ENCODE results near the gene TCFL5.

The TCFL5 gene

DNA sequence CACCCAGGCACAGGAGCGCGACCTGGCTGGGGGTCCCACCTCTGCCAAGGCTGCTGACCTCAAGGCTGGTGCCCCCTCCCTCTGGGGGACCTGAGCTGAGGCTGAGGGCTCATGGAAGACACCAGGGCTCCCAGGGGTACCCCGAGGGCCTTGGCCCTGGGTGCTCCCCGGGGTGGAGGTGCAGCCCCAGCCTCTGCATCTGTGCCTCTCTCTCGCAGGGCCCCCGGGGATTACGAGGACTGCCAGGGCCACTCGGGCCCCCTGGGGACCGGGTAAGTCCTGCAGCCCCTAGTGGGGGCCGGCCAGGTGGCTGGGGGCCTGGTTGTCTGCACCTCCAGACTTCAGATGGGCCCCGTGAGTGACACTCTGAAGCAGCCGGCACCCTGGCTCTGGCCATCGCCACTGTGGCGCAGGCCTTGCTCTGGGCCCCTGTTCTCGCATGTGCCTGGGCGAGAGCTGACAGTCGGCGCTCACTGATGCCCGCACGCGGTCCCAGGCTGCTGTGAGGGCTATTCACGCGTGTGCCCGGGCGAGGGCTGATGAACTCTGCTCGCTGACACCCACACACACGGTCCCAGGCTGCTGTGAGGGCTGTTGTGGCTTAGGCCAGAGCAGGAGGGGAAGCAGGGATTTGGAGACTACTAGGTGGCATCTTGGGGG is 35.5 kb downstream of the TCFL5 start:
- no peak overlapping the region for H3K4me3 ChIP-seq (ENCODE audit: low read depth, low read length)
- no peaks in the 10 kb centered on the region; the same call in 1 of the 2 replicates for H3K4me1 ChIP-seq (ENCODE audit: control insufficient read depth, insufficient read depth, low read length)
- no peaks in the 10 kb centered on the region for H3K9me3 ChIP-seq (ENCODE audit: control insufficient read depth, insufficient read depth, low read depth, low read length)
- CTCF ChIA-PET = no interaction called here
- POLR2A ChIA-PET = no interaction called here
- H3K36me3 ChIP-seq (ENCODE audit: control insufficient read depth in 2 of 2, insufficient read depth in 1 of 2, low read length in 2 of 2) = no peaks in the 10 kb centered on the region
- peak; percentile 87 for TF ChIP-seq GLIS1 (tag by site-specific recombination; IDR thresholded peaks at IDR 0.05)
- TF ChIP-seq HOXD13 (CRISPR knock-in tag; IDR thresholded peaks at IDR 0.05; ENCODE audit: borderline replicate concordance) = no peak
- TF ChIP-seq ZNF510 (tag by site-specific recombination; IDR thresholded peaks at IDR 0.05; ENCODE audit: insufficient replicate concordance) = no peak
- TF ChIP-seq GLIS2 (tag by site-specific recombination; IDR thresholded peaks at IDR 0.05) = 0 out of 2 replicates have a peak, but pooled peaks have one; percentile 21
- TF ChIP-seq ZNF600 (tag by site-specific recombination; IDR thresholded peaks at IDR 0.05) = peak; percentile 55
- TF ChIP-seq ZIC2 (tag by site-specific recombination; IDR thresholded peaks at IDR 0.05) = 0 out of 2 replicates have a peak, but pooled peaks have one; percentile 47
- TF ChIP-seq ZBTB8A (tag by site-specific recombination; IDR thresholded peaks at IDR 0.05) = 0 out of 2 replicates have a peak, but pooled peaks have one; percentile 29
- peak; percentile 16; the same call in 1 of the 2 replicates for TF ChIP-seq EGR2 (tag by site-specific recombination; IDR thresholded peaks at IDR 0.05; ENCODE audit: low read depth)
- H3K27ac ChIP-seq (ENCODE audit: extremely low read depth, low read depth, low read length) = no peak overlapping the region

DNA sequence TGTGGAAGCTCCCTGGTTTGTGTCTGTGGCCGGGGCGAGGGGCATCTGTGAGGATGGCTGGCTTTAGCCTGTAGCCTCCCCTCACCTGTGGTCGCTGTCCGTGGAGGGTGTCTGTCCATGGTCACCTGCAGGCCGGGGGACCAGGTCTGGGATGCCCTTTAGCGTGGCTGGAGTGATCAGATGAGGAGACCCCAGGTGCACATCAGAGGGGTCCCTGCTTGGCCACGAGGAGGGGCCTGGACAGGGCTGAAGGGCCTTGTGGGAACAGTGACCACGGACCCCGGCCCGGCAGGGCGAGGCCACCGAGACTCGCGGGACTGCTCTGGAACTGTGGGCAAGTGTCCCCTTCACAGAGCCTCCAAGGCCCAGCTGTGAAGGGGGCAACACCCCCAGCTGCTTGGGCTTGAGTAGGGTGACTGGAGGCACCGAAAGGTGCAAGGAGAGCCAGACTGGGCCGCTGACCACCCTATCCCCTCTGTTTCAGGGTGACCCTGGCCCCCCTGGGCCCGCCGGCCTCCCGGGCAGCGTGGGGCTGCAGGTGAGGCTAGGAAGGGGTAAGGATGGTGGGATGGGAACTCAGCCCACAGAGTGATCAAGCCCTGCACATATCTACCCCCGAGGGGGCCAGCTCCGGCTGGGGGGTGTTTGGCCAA is 36.2 kb downstream of the TCFL5 start:
- no peak overlapping the region for H3K4me3 ChIP-seq (ENCODE audit: low read depth, low read length)
- TF ChIP-seq ZNF629 (tag by site-specific recombination; IDR thresholded peaks at IDR 0.05) = no peak
- no peak for TF ChIP-seq GLIS1 (tag by site-specific recombination; IDR thresholded peaks at IDR 0.05)
- TF ChIP-seq, protein P1, sequence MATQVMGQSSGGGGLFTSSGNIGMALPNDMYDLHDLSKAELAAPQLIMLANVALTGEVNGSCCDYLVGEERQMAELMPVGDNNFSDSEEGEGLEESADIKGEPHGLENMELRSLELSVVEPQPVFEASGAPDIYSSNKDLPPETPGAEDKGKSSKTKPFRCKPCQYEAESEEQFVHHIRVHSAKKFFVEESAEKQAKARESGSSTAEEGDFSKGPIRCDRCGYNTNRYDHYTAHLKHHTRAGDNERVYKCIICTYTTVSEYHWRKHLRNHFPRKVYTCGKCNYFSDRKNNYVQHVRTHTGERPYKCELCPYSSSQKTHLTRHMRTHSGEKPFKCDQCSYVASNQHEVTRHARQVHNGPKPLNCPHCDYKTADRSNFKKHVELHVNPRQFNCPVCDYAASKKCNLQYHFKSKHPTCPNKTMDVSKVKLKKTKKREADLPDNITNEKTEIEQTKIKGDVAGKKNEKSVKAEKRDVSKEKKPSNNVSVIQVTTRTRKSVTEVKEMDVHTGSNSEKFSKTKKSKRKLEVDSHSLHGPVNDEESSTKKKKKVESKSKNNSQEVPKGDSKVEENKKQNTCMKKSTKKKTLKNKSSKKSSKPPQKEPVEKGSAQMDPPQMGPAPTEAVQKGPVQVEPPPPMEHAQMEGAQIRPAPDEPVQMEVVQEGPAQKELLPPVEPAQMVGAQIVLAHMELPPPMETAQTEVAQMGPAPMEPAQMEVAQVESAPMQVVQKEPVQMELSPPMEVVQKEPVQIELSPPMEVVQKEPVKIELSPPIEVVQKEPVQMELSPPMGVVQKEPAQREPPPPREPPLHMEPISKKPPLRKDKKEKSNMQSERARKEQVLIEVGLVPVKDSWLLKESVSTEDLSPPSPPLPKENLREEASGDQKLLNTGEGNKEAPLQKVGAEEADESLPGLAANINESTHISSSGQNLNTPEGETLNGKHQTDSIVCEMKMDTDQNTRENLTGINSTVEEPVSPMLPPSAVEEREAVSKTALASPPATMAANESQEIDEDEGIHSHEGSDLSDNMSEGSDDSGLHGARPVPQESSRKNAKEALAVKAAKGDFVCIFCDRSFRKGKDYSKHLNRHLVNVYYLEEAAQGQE (tag by site-specific recombination; IDR thresholded peaks at IDR 0.05) = peak; percentile 43
- TF ChIP-seq ZNF311 (tag by site-specific recombination; IDR thresholded peaks at IDR 0.05; ENCODE audit: borderline replicate concordance) = no peak
- peak; percentile 66; the same call in 1 of the 2 replicates for TF ChIP-seq ZBTB7A (tag by site-specific recombination; IDR thresholded peaks at IDR 0.05; ENCODE audit: low read depth)
- TF ChIP-seq KLF7 (tag by site-specific recombination; IDR thresholded peaks at IDR 0.05; ENCODE audit: borderline replicate concordance) = no peak
- peak; percentile 68 for TF ChIP-seq GLIS2 (tag by site-specific recombination; IDR thresholded peaks at IDR 0.05)
- ChIA-PET POLR2A (interaction anchor here (0.6 to 1.3 kb wide), 4 partner anchors 10 to 48 kb away, joined by 3 to 6 read pairs (median 4); no protein-coding TSS in a partner anchor), CTCF (interaction anchor here (1.0 to 1.3 kb wide), 3 partner anchors 17 to 184 kb away, joined by 3 to 4 read pairs (median 3); no protein-coding TSS in a partner anchor)
- H3K4me1 ChIP-seq (ENCODE audit: control insufficient read depth, insufficient read depth, low read length) = no peaks in the 10 kb centered on the region; the same call in 1 of the 2 replicates
- no peak overlapping the region for H3K27ac ChIP-seq (ENCODE audit: extremely low read depth, low read depth, low read length)
- H3K36me3 ChIP-seq (ENCODE audit: control insufficient read depth in 2 of 2, insufficient read depth in 1 of 2, low read length in 2 of 2) = no peaks in the 10 kb centered on the region
- no peaks in the 10 kb centered on the region for H3K9me3 ChIP-seq (ENCODE audit: control insufficient read depth, insufficient read depth, low read depth, low read length)

DNA sequence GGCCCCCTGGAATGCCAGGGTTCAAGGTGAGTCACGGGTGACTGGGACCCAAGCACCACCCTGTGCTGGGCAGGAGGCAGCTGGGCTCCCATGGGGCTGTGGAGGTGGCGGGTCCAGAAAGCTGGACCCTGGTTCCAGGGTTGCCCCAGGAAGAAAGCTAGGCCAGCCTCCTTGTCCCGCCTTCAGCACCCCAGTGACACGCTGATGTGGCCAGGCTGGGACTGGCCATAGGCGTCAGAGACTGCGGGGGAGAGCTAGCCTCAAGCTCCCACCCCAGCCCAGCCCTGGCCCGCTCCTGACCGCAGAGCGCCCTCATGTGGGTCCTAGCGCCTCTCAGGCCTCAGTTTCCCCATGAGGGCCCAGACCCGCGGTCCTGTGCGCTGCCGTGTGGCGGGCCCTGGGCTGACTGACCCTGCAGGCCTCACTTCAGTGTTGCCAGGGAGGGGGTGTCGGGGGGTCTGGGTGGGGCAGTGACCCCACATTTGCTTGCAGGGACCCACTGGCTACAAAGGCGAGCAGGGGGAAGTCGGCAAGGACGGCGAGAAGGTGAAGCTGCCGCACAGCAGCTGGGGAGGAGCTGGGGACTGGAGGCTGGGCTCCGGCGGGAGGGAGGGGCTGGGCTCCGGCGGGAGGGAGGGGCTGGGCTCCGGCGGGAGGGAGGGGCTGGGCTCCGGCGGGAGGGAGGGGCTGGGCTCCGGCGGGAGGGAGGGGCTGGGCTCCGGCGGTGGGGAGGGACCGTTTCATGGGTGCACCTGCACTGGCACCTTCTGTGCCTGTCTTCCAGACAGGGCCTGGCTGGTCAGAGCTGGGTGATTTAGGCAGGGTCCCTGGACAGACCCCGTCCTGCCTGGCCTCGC is 36.9 kb downstream of the TCFL5 start:
- ChIA-PET CTCF (interaction anchor here (0.6 to 1.3 kb wide), 5 partner anchors 9 to 184 kb away, joined by 3 to 4 read pairs (median 3); no protein-coding TSS in a partner anchor), POLR2A (interaction anchor here (0.6 to 1.3 kb wide), 5 partner anchors 10 to 1027 kb away, joined by 3 to 6 read pairs (median 4); no protein-coding TSS in a partner anchor)
- no peak overlapping the region; the same call in 1 of the 2 replicates for H3K4me3 ChIP-seq (ENCODE audit: low read depth, low read length)
- TF ChIP-seq, protein P2, sequence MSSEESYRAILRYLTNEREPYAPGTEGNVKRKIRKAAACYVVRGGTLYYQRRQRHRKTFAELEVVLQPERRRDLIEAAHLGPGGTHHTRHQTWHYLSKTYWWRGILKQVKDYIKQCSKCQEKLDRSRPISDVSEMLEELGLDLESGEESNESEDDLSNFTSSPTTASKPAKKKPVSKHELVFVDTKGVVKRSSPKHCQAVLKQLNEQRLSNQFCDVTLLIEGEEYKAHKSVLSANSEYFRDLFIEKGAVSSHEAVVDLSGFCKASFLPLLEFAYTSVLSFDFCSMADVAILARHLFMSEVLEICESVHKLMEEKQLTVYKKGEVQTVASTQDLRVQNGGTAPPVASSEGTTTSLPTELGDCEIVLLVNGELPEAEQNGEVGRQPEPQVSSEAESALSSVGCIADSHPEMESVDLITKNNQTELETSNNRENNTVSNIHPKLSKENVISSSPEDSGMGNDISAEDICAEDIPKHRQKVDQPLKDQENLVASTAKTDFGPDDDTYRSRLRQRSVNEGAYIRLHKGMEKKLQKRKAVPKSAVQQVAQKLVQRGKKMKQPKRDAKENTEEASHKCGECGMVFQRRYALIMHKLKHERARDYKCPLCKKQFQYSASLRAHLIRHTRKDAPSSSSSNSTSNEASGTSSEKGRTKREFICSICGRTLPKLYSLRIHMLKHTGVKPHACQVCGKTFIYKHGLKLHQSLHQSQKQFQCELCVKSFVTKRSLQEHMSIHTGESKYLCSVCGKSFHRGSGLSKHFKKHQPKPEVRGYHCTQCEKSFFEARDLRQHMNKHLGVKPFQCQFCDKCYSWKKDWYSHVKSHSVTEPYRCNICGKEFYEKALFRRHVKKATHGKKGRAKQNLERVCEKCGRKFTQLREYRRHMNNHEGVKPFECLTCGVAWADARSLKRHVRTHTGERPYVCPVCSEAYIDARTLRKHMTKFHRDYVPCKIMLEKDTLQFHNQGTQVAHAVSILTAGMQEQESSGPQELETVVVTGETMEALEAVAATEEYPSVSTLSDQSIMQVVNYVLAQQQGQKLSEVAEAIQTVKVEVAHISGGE (tag by site-specific recombination; conservative IDR thresholded peaks at IDR 0.05; ENCODE audit: low read depth) = 0 out of 2 replicates have a peak, but pooled peaks have one; percentile 34
- TF ChIP-seq REPIN1 (tag by site-specific recombination; IDR thresholded peaks at IDR 0.05; ENCODE audit: low read depth) = no peak
- peak; percentile 24; the same call in 1 of the 2 replicates for TF ChIP-seq GLIS2 (tag by site-specific recombination; IDR thresholded peaks at IDR 0.05)
- TF ChIP-seq, protein P3, sequence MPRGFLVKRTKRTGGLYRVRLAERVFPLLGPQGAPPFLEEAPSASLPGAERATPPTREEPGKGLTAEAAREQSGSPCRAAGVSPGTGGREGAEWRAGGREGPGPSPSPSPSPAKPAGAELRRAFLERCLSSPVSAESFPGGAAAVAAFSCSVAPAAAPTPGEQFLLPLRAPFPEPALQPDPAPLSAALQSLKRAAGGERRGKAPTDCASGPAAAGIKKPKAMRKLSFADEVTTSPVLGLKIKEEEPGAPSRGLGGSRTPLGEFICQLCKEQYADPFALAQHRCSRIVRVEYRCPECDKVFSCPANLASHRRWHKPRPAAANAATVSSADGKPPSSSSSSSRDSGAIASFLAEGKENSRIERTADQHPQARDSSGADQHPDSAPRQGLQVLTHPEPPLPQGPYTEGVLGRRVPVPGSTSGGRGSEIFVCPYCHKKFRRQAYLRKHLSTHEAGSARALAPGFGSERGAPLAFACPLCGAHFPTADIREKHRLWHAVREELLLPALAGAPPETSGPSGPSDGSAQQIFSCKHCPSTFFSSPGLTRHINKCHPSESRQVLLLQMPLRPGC (tag by site-specific recombination; IDR thresholded peaks at IDR 0.05) = no peak
- TF ChIP-seq GLIS1 (tag by site-specific recombination; IDR thresholded peaks at IDR 0.05) = peak; percentile 1
- H3K36me3 ChIP-seq (ENCODE audit: control insufficient read depth in 2 of 2, insufficient read depth in 1 of 2, low read length in 2 of 2) = no peaks in the 10 kb centered on the region
- H3K4me1 ChIP-seq (ENCODE audit: control insufficient read depth, insufficient read depth, low read length) = no peaks in the 10 kb centered on the region; the same call in 1 of the 2 replicates
- H3K9me3 ChIP-seq (ENCODE audit: control insufficient read depth, insufficient read depth, low read depth, low read length) = no peaks in the 10 kb centered on the region
- no peak overlapping the region for H3K27ac ChIP-seq (ENCODE audit: extremely low read depth, low read depth, low read length)
